SH-SY5Y (cell line): ENCODE measurements around the gene TSEN2.

Source experiments
- GATA2 ChIP-seq: IDR thresholded peaks from 2 replicates; pipeline ENCODE4 v1.6.1; 2011; ENCODE audit warnings: mild to moderate bottlenecking, low read depth, low read length
- GATA3 ChIP-seq: IDR thresholded peaks from 2 replicates; pipeline ENCODE4 v1.6.1; 2011; ENCODE audit warnings: low read depth, mild to moderate bottlenecking, low read length, moderate library complexity

DNA sequence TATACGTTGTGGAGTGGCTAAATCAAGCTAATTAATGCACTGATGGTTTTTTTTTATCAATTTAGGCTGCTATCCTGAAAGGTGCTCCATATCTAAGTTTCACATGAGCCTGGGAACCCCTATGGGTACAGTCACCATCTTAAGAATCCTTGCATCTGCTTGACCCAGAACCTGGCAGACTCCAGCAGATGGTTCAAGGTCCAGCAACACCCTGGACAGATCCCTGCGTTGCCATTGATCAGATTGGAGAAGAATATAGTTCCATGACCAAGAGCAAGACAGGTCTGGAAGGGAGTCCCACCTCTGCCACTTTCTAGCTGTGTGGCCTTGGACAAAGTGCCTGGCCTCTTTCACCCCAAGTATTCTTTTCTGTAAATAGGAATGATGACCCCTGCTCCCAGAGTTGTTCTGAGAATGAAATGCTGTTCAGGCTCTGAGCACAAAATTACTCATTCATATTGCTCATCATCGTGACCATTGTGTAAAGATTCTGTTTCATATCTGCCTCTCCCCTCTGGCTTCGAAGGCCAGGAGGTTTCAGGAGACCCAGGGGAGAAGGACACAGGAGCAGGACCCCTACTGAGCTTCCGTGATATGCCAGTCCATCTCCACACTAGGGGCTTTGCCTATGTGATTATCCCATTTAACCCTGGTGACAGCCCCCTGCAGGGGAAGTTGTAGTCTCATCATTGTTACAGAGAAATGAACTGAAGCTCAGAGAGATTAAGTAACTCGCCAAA, 30.0 kb upstream of the TSEN2 start:
- no peak for TF ChIP-seq GATA3
- no peak for TF ChIP-seq GATA2
